ENCODE results near the gene SDR39U1.

The SDR39U1 gene

GRCh38 chr14:24403294-24403998 is 39.1 kb downstream of the SDR39U1 start:
- Histone ChIP-seq H3K27ac (no peak overlapping the region), H3K36me3 (peaks cover 58% of the 10 kb centered on the region), H3K9me3 (no peaks in the 10 kb centered on the region), H3K4me3 (no peak overlapping the region), H3K4me1 (peaks cover 78% of the 10 kb centered on the region), H3K27me3 (no peaks in the 10 kb centered on the region), H3K4me2 (peak overlapping the region; percentile 24; the same call in 1 of the 2 replicates), H3K9ac (no peak overlapping the region), H4K20me1 (peaks cover 49% of the 10 kb centered on the region)
- no peak for TF ChIP-seq Cebpa-rat (IDR thresholded peaks at IDR 0.05)

GRCh38 chr14:24401810-24402702 is 40.5 kb downstream of the SDR39U1 start:
- peak overlapping the region; percentile 99 for H3K4me2 ChIP-seq
- peak overlapping the region; percentile 44; the same call in 1 of the 2 replicates for H3K27ac ChIP-seq
- H3K36me3 ChIP-seq = peaks cover 44% of the 10 kb centered on the region
- H3K27me3 ChIP-seq = no peaks in the 10 kb centered on the region
- peak overlapping the region; percentile 77; the same call in 1 of the 2 replicates for H3K4me3 ChIP-seq
- TF ChIP-seq Cebpa-rat (IDR thresholded peaks at IDR 0.05) = no peak
- H3K9ac ChIP-seq = peak overlapping the region; percentile 80
- peaks cover 77% of the 10 kb centered on the region for H3K4me1 ChIP-seq
- H3K9me3 ChIP-seq = no peaks in the 10 kb centered on the region
- H4K20me1 ChIP-seq = peaks cover 49% of the 10 kb centered on the region

GRCh38 chr14:24399999-24400718 is 42.4 kb downstream of the SDR39U1 start:
- Histone ChIP-seq H3K9me3 (no peaks in the 10 kb centered on the region), H3K4me2 (peak overlapping the region; percentile 99), H3K9ac (peak overlapping the region; percentile 80), H3K27ac (peak overlapping the region; percentile 75), H3K4me1 (peaks cover 87% of the 10 kb centered on the region), H4K20me1 (peaks cover 49% of the 10 kb centered on the region), H3K4me3 (peak overlapping the region; percentile 77), H3K36me3 (peaks cover 25% of the 10 kb centered on the region), H3K27me3 (no peaks in the 10 kb centered on the region)
- no peak for TF ChIP-seq Cebpa-rat (IDR thresholded peaks at IDR 0.05)

GRCh38 chr14:24399447-24399822 is 43.1 kb downstream of the SDR39U1 start:
- peak overlapping the region; percentile 80 for H3K9ac ChIP-seq
- H3K4me2 ChIP-seq = peak overlapping the region; percentile 99
- peak overlapping the region; percentile 77 for H3K4me3 ChIP-seq
- peaks cover 44% of the 10 kb centered on the region for H4K20me1 ChIP-seq
- peak overlapping the region; percentile 75 for H3K27ac ChIP-seq
- H3K4me1 ChIP-seq = peaks cover 84% of the 10 kb centered on the region
- no peaks in the 10 kb centered on the region for H3K9me3 ChIP-seq
- no peaks in the 10 kb centered on the region for H3K27me3 ChIP-seq
- peaks cover 18% of the 10 kb centered on the region for H3K36me3 ChIP-seq
- TF ChIP-seq Cebpa-rat (IDR thresholded peaks at IDR 0.05) = no peak

- Histone ChIP-seq H3K9ac (peak within 1 kb of the TSS; percentile 80), H3K4me3 (peak within 1 kb of the TSS; percentile 77)
Measured at GRCh38 chr14:24398653-24399446, 43.7 kb downstream of the SDR39U1 start, which contains the start of gene NYNRIN. NYNRIN (plus strand) TSS chr14:24399003; CDS start chr14:24399247, 244 bp downstream.

GRCh38 chr14:24398293-24398652 is 44.3 kb downstream of the SDR39U1 start:
- peak overlapping the region; percentile 85 for H3K4me2 ChIP-seq
- H3K36me3 ChIP-seq = peaks cover 11% of the 10 kb centered on the region
- no peaks in the 10 kb centered on the region for H3K27me3 ChIP-seq
- TF ChIP-seq Cebpa-rat (IDR thresholded peaks at IDR 0.05) = no peak
- H3K27ac ChIP-seq = peak overlapping the region; percentile 78
- peak overlapping the region; percentile 20; the same call in 1 of the 2 replicates for H3K9ac ChIP-seq
- H3K4me1 ChIP-seq = peaks cover 73% of the 10 kb centered on the region
- H3K4me3 ChIP-seq = peak overlapping the region; percentile 77; the same call in 1 of the 2 replicates
- no peaks in the 10 kb centered on the region for H3K9me3 ChIP-seq
- H4K20me1 ChIP-seq = peaks cover 32% of the 10 kb centered on the region

More at GRCh38 chr14:24398653-24399446, 43.7 kb downstream of the SDR39U1 start, which contains the start of gene NYNRIN:
- peaks cover 78% of the 10 kb centered on the region for H3K4me1 ChIP-seq
- no peaks in the 10 kb centered on the region for H3K27me3 ChIP-seq
- peaks cover 38% of the 10 kb centered on the region for H4K20me1 ChIP-seq
- peaks cover 17% of the 10 kb centered on the region for H3K36me3 ChIP-seq
- H3K4me2 ChIP-seq = peak within 1 kb of the TSS; percentile 99
- TF ChIP-seq Cebpa-rat (IDR thresholded peaks at IDR 0.05) = no peak
- no peaks in the 10 kb centered on the region for H3K9me3 ChIP-seq
- peak within 1 kb of the TSS; percentile 78 for H3K27ac ChIP-seq

- H3K4me1 ChIP-seq = peaks cover 67% of the 10 kb centered on the region
Measured at GRCh38 chr14:24397639-24398292, 44.8 kb downstream of the SDR39U1 start.

More at GRCh38 chr14:24397639-24398292, 44.8 kb downstream of the SDR39U1 start:
- H3K27ac ChIP-seq = peak overlapping the region; percentile 78
- peak overlapping the region; percentile 20; the same call in 1 of the 2 replicates for H3K9ac ChIP-seq
- TF ChIP-seq Cebpa-rat (IDR thresholded peaks at IDR 0.05) = no peak
- no peaks in the 10 kb centered on the region for H3K9me3 ChIP-seq
- peaks cover 7% of the 10 kb centered on the region; the same call in 1 of the 2 replicates for H3K36me3 ChIP-seq
- H3K4me3 ChIP-seq = peak overlapping the region; percentile 77; the same call in 1 of the 2 replicates
- peaks cover 29% of the 10 kb centered on the region for H4K20me1 ChIP-seq
- no peaks in the 10 kb centered on the region for H3K27me3 ChIP-seq
- peak overlapping the region; percentile 85 for H3K4me2 ChIP-seq
